LNCAP (cell line): Measurements from ENCODE around the gene GJC2.

Experiments
- TF ChIP-seq, protein P1 (sequence below): fragments of 450-650 bp; IDR thresholded peaks from 2 replicates; pipeline ENCODE4 v1.5.1; 2017; ENCODE audit warnings: mild to moderate bottlenecking

The GJC2 gene

DNA sequence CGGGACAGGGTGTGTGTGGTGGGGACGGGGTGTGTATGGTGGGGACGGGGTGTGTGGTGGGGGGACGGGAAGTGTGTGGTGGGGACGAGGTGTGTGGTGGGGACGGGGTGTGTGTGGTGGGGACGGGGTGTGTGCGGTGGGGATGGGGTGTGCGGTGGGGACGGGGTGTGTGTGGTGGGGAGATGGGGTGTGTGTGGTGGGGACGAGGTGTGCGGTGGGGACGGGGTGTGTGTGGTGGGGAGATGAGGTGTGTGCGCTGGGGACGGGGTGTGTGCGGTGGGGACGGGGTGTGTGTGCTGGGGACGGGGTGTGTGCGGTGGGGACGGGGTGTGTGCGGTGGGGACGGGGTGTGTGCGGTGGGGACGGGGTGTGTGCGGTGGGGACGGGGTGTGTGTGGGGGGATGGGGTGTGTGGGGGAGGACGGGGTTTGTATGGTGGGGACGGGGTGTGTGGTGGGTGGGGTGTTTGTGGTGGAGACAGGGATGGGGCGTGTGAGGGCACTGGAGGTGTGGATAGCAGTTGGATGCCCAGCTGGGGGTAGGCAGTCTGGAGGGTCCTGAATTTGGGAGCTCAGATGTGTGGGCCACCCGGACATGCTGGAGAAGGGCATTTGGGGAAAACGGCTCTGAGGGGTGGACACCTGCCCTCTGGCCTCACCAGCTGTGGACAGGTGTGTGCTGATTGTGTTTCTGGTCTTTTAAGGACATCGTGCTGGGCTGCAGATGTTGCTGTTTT lies 32.7 kb downstream of the GJC2 start:
- TF ChIP-seq, protein P1, sequence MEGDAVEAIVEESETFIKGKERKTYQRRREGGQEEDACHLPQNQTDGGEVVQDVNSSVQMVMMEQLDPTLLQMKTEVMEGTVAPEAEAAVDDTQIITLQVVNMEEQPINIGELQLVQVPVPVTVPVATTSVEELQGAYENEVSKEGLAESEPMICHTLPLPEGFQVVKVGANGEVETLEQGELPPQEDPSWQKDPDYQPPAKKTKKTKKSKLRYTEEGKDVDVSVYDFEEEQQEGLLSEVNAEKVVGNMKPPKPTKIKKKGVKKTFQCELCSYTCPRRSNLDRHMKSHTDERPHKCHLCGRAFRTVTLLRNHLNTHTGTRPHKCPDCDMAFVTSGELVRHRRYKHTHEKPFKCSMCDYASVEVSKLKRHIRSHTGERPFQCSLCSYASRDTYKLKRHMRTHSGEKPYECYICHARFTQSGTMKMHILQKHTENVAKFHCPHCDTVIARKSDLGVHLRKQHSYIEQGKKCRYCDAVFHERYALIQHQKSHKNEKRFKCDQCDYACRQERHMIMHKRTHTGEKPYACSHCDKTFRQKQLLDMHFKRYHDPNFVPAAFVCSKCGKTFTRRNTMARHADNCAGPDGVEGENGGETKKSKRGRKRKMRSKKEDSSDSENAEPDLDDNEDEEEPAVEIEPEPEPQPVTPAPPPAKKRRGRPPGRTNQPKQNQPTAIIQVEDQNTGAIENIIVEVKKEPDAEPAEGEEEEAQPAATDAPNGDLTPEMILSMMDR, result no peak

DNA sequence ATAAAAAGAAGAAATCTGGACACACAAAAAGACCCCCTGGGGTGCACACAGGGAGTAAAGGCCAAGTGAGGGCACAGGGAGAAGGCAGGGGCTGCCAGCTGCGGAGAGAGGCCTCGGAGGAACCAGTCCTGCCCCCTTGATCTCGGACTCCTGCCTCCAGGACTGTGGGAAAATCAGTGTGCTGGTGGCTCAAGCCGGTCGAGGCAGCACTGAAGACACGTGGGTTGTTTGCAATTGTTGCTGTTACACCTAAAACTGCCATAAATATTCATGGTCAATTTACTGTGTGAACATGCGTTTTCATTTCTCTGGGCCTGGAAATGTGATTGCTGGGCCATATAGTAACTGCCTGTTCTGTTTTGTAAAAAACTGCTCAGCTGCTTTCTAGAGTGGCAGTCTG lies 34.4 kb downstream of the GJC2 start:
- TF ChIP-seq, protein P1, result no peak

DNA sequence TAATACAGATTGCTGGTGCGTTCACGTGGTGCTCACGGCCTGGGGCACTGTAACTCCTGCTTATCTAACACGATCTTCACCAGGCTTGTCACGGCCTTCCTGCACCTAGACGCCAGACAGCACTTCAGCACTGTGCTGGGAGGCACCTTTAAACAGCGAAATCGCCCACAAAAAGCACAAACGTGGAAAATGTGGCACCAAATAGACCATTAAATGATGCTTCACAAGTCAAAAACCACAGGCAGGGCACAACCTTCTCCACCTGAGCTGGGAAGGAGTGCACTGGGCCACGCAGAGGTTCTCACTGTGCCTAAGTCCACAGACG lies 35.9 kb downstream of the GJC2 start:
- TF ChIP-seq, protein P1, result no peak

DNA sequence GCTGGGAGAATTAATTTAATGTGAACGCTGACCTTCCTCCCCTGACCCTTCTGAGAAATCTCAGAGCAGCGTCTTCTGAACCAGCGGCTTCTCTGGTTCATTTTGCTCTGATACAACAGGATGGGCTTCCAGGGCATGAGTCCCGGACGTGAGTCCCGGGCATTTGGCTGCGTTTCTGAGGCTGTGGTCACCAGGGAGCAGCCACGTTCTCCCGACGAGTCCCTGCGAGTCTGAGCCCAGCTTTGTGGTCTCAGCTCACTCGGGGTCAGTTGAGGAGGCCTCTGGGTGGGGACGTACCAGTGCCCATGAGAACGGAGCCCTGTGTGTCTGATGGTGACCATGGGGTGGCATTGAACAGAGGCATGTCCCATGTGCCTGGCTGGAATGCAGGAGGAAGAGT lies 40.5 kb downstream of the GJC2 start:
- TF ChIP-seq, protein P1, result no peak

DNA sequence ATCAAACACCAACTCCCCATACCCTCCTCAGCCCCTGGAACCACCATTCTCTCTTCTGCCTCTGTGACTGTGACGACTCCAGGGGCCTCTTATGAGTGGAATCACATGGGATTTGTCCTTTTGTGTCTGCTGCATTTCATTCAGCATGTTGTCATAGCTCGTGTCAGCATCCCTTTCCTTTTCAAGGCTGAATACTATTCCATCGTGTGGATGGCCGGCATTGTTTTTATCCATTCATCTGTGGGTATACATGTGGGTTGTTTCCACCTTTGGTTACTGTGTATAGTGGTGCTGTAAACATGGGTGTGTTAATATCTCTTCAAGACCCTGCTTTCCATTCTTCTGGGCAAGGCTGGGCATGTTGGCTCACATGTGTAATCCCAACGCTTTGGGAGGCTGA lies 41.0 kb downstream of the GJC2 start:
- TF ChIP-seq, protein P1, result no peak

DNA sequence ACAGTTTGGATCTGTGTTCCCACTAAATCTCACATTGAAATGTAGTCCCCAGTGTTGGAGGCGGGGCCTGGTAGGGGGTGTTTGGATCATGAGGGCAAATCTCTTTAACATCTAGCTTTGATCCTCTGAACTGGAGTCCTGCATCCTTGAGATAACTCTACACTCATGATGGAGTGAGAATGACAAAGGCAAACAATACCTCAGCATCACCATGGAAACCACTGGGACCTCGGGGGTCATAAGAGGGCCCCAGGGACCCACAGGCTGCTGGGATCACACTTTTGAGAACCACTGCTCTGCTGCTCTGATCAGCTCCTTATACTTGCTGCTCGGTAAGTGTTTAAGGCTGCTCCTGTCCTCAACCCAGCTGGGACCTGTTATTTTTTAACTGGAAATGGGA lies 44.7 kb downstream of the GJC2 start:
- TF ChIP-seq, protein P1, result no peak

DNA sequence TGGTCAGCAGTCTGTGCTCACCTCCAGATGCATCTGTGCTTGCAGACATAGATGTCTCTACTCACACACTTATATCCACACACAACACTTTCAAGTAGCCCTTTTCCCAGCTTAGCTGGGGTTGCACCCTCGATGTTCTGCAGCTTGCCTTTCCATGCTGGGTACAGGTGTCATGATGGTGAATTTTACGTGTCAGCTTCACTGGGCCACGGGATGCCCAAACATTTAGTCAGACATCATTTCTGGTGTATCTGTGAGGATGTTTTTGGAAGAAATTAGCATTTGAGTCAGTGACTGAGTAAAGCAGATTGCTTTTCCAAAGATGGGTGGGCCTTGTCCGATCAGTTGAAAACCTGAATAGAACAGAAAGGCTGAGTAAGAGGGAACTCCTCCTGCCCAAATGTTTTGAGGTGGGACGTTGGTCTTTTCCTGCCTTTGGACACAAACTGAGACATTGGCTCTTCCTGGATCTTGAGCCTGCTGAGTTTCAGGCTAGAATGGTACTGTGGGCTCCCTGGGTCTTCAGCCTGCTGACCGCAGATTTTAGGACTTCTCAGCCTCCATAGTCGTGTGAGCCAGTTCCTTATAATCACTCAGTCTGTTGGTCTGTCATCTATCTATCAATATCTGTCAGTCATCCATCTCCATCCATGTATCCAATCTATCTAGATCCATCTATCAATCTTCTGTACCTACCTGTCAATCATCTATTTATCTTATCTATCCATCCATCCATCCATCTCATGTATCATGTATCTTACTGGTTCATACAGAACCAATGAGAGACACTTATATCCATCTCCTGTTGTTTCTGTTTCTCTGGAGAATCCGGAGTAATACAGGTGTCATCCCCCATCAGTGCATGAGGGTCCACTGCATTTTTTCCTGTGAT lies 45.4 kb downstream of the GJC2 start:
- TF ChIP-seq, protein P1, result no peak
